Activated T-helper 2 cell treated with anti-CD3 and anti-CD28 coated beads, Interferon-gamma antibody, Interleukin-2, Interleukin-4, amounts not matched to agents 10 μg/mL and 5 μg/mL and 100 μg/mL, durations not matched to agents 14 hours and 24 hours and 36 hours (primary cell): ENCODE data around the gene ACOT13. TPM values are rescaled to one million over a fixed set of nuclear protein-coding genes. Genes with fewer than 3 reads are reported as not detected.
"Not testable (repeated sequence)": the region's sequence is repeated elsewhere in the genome, so short reads cannot be mapped to it uniquely, and the experiment has no call there.

Experiments used
- DNase-seq: peaks from one replicate; pipeline ENCODE4 v3.0.0; 2021; ENCODE audit warnings: low spot score
- H3K27ac Mint-ChIP-seq: one replicate; pipeline ENCODE4 v1.8.0; 2021; ENCODE audit warnings: mixed read lengths
- H3K27me3 Mint-ChIP-seq: one replicate; pipeline ENCODE4 v1.8.0; 2021; ENCODE audit warnings: low read depth, mixed read lengths
- H3K36me3 Mint-ChIP-seq: one replicate; pipeline ENCODE4 v1.8.0; 2021; ENCODE audit warnings: low read depth, mixed read lengths
- H3K4me1 Mint-ChIP-seq: one replicate; pipeline ENCODE4 v1.8.0; 2021; ENCODE audit warnings: low read depth, mixed read lengths
- H3K4me3 Mint-ChIP-seq: one replicate; pipeline ENCODE4 v1.8.0; 2021; ENCODE audit warnings: low read depth, mild to moderate bottlenecking, moderate library complexity, mixed read lengths
- H3K9me3 Mint-ChIP-seq: one replicate; pipeline ENCODE4 v1.8.0; 2021; ENCODE audit warnings: mixed read lengths
- intact Hi-C: fragments of 100-400 bp; cut with micrococcal nuclease; formaldehyde crosslinking; loops from one replicate; pipeline ENCODE4 v1.15.1; 2023
- total RNA-seq: library from RNA; stranded (reverse); gene quantifications from 2 replicates; pipeline ENCODE4 v1.2.3, GENCODE V29; 2022

ACOT13 gene
- total RNA-seq: 30.2 and 36.6 TPM in 2 replicates

- peak within 1 kb of the TSS; percentile 100 for H3K27ac Mint-ChIP-seq
- peak; percentile 96 for DNase-seq
- H3K9me3 Mint-ChIP-seq: peaks cover 28% of the 10 kb centered on the region
- H3K4me3 Mint-ChIP-seq: peak within 1 kb of the TSS; percentile 97
- peaks cover 62% of the 10 kb centered on the region for H3K36me3 Mint-ChIP-seq
- H3K4me1 Mint-ChIP-seq: peaks cover 36% of the 10 kb centered on the region
- H3K27me3 Mint-ChIP-seq: no peaks in the 10 kb centered on the region
- intact Hi-C loops: loop anchor here (1.0 to 10.0 kb wide), 6 partner anchors 20 to 172 kb away; partner anchors contain the start of genes ALDH5A1, GMNN and KIAA0319
Observed at GRCh38 chr6:24666641-24667377, at the start of gene ACOT13, which contains the start of gene TDP2. ACOT13 (plus strand) TSS chr6:24667077; CDS start chr6:24667264, 187 bp downstream. TDP2 (minus strand) TSS chr6:24666899; CDS start chr6:24666862, 37 bp downstream.

DNA sequence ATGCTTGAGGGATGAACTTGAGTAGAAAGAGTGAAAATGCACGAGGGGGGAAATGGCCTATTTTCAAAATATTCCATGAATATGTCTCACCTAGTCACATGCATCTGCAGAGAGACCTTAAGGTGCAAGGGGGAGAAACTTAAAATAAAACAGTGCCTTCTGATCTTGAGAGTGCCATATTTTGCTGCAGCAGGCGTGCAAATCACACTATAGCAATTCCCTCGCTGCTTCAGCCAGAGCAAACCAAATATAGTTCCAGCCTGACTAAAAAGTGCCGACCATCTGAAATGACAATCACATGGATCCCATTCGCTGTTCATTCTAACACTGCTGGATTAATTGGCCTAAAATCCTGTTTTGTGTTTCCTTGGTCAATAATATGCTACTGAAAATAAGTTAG lies 47.2 kb upstream of the ACOT13 start:
- no peak overlapping the region for H3K27ac Mint-ChIP-seq
- no peaks in the 10 kb centered on the region for H3K9me3 Mint-ChIP-seq
- no peak for DNase-seq
- peaks cover 9% of the 10 kb centered on the region for H3K27me3 Mint-ChIP-seq
- intact Hi-C loops: no loop called here
- H3K36me3 Mint-ChIP-seq: no peaks in the 10 kb centered on the region
- H3K4me3 Mint-ChIP-seq: no peak overlapping the region
- no peaks in the 10 kb centered on the region for H3K4me1 Mint-ChIP-seq

GRCh38 chr6:24620637-24621036 lies 46.2 kb upstream of the ACOT13 start:
- intact Hi-C loops: no loop called here
- H3K36me3 Mint-ChIP-seq: no peaks in the 10 kb centered on the region
- H3K4me3 Mint-ChIP-seq: no peak overlapping the region
- H3K4me1 Mint-ChIP-seq: no peaks in the 10 kb centered on the region
- H3K9me3 Mint-ChIP-seq: no peaks in the 10 kb centered on the region
- DNase-seq: no peak
- peaks cover 8% of the 10 kb centered on the region for H3K27me3 Mint-ChIP-seq
- no peak overlapping the region for H3K27ac Mint-ChIP-seq

DNA sequence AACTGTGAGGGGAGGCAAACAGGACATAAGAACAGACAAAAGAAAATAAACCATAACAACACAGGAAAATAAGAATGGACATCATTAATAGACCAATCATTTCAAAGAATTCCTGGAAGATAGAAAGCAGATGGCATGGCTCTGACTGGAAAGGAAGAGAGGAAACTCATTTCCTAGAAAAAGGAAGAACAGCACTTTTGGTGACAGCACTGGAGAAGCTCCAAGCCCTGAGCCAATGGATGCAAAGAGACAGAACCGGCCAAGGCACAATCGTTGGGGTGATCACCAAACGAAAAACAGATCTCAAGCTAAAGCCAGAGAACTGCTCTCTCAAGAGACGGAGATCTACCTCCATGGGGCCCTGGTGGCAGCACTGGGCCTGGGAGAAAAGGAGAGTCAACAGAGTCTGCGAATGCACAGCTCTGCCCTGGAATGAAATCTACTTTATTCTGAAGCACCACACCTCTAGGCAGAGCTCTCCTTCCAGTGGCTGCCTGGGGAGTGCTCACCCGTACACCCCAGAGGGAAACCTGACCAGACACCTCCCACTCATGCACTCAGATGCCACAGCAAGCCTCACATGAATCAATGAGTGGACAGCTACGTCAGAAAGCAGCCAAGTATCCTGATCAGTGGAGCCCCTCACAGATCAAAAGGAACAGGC lies 45.1 kb upstream of the ACOT13 start:
- intact Hi-C loops: no loop called here
- Mint-ChIP-seq H3K4me3 (no peak overlapping the region), H3K9me3 (no peaks in the 10 kb centered on the region), H3K4me1 (no peaks in the 10 kb centered on the region), H3K36me3 (no peaks in the 10 kb centered on the region), H3K27me3 (peaks cover 11% of the 10 kb centered on the region), H3K27ac (no peak overlapping the region)
- no peak for DNase-seq

DNA sequence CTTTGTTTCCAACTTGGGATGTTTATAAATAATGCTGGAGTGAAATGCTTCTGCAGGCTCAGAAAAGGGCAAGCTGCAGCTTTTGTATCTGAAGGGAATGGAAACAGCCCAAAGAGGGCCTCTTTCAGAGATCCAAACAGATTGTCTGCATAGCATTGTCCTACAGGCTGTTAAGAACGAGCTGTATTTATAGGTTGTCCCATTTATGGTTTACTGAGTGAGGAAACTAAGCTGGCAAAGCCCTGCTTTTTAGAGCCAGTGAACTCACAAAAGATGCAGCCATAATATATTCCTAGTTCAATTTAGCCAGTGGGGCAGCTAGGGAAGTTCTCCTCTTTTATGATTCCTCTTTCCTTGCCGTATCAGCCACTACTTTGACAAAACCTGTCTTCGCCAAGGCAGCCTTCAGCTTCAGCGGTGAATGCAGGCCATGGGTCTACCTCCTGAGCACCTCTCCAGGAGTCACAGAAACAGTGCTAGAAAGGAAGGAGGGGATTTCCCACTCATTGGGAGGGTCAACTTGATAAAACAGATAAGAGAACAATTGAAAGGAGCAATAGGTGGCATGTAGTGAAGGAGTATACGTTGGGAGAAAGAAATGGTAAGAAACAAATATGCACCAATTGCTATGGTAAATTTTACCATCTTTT lies 35.9 kb upstream of the ACOT13 start:
- intact Hi-C loops: no loop called here
- Mint-ChIP-seq H3K4me1 (no peaks in the 10 kb centered on the region), H3K4me3 (no peak overlapping the region), H3K27me3 (peaks cover 40% of the 10 kb centered on the region), H3K9me3 (no peaks in the 10 kb centered on the region), H3K36me3 (no peaks in the 10 kb centered on the region), H3K27ac (no peak overlapping the region)
- DNase-seq: no peak

DNA sequence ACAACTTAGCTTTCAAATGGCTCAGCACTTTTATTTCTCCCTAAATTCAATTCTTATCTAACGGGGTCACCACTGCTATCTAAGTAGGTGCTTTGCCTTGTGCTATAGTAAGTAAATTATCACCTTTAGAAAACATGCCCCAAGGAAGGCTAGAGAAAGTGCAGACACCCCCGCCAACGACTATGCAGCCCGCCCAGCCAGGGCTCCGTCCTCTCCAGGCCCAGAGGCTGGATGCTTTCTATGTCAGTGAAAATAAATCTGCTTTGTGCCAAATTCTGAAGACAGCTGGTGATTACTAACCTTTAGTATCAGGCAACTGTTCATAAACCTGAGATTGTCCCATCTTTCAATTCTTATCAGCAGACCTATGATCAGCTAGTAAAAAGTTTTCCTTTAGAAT lies 35.2 kb upstream of the ACOT13 start:
- Mint-ChIP-seq H3K9me3 (no peaks in the 10 kb centered on the region), H3K4me3 (no peak overlapping the region), H3K36me3 (no peaks in the 10 kb centered on the region), H3K27ac (no peak overlapping the region), H3K27me3 (peaks cover 43% of the 10 kb centered on the region), H3K4me1 (no peaks in the 10 kb centered on the region)
- DNase-seq: no peak
- intact Hi-C loops: no loop called here

GRCh38 chr6:24632573-24632972 lies 34.3 kb upstream of the ACOT13 start:
- intact Hi-C loops: no loop called here
- no peaks in the 10 kb centered on the region for H3K4me1 Mint-ChIP-seq
- H3K27me3 Mint-ChIP-seq: peaks cover 39% of the 10 kb centered on the region
- no peak overlapping the region for H3K4me3 Mint-ChIP-seq
- no peak for DNase-seq
- no peaks in the 10 kb centered on the region for H3K9me3 Mint-ChIP-seq
- H3K36me3 Mint-ChIP-seq: no peaks in the 10 kb centered on the region
- no peak overlapping the region for H3K27ac Mint-ChIP-seq

GRCh38 chr6:24636681-24637080 lies 30.2 kb upstream of the ACOT13 start:
- Mint-ChIP-seq H3K27ac (no peak overlapping the region), H3K4me1 (no peaks in the 10 kb centered on the region), H3K36me3 (no peaks in the 10 kb centered on the region), H3K4me3 (no peak overlapping the region), H3K27me3 (peaks cover 52% of the 10 kb centered on the region), H3K9me3 (peaks cover 4% of the 10 kb centered on the region)
- intact Hi-C loops: no loop called here
- no peak for DNase-seq

- intact Hi-C loops: no loop called here
- Mint-ChIP-seq H3K9me3 (peaks cover 4% of the 10 kb centered on the region), H3K27ac (no peak overlapping the region), H3K27me3 (peaks cover 48% of the 10 kb centered on the region), H3K4me3 (no peak overlapping the region), H3K4me1 (peaks cover 4% of the 10 kb centered on the region), H3K36me3 (no peaks in the 10 kb centered on the region)
- DNase-seq: no peak
Observed at GRCh38 chr6:24640166-24640565, 26.7 kb upstream of the ACOT13 start.

- peaks cover 49% of the 10 kb centered on the region for H3K27me3 Mint-ChIP-seq
- H3K9me3 Mint-ChIP-seq, H3K36me3 Mint-ChIP-seq, DNase-seq, H3K4me1 Mint-ChIP-seq, H3K4me3 Mint-ChIP-seq, intact Hi-C loops, H3K27ac Mint-ChIP-seq: not testable (repeated sequence)
Observed at GRCh38 chr6:24640631-24641030, 26.2 kb upstream of the ACOT13 start.

DNA sequence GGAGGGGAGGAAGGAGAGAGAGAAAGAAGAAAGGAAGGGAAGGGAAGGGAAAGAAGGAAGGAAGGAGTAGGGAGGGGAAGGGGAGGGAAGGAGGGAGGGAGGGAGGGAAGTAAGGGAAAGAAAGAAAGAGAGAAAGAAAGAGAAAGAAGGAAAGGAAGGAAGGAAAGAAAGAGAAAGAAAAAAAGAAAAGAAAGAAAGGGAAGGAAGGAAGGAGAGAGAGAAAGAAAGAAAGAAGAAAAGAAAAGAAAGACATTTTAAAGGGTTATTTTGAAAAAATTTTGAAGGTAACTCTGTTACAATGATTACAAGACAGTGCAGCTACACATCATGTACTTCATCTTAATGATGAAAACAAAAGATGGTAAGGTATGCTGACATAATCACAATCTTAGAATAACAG lies 24.8 kb upstream of the ACOT13 start:
- DNase-seq: no peak
- Mint-ChIP-seq H3K9me3 (peaks cover 4% of the 10 kb centered on the region), H3K27me3 (peaks cover 43% of the 10 kb centered on the region), H3K4me3 (no peak overlapping the region), H3K36me3 (no peaks in the 10 kb centered on the region), H3K27ac (no peak overlapping the region), H3K4me1 (peaks cover 17% of the 10 kb centered on the region)
- intact Hi-C loops: no loop called here

DNA sequence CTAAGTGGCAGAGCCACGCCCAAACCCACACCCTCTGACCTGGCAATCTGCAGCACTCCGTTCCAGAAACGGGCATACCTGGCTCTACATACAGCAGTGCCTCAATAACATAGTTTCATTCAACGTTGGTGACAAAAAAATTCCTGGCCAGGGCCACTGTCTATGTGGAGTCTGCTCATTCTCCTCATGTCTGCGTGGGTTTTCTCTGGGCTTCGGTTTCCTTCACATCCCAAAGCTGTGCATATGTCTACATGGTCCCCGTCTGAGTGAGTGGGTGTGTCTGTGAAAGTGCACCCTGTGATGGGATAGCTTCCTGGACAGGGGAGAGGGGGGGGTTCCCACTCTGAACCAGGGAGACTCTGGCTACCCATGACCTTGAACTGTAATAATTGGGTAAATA lies 23.0 kb upstream of the ACOT13 start:
- H3K27ac Mint-ChIP-seq: no peak overlapping the region
- no peak overlapping the region for H3K4me3 Mint-ChIP-seq
- H3K4me1 Mint-ChIP-seq: peaks cover 17% of the 10 kb centered on the region
- H3K36me3 Mint-ChIP-seq: peaks cover 2% of the 10 kb centered on the region
- peaks cover 3% of the 10 kb centered on the region for H3K9me3 Mint-ChIP-seq
- intact Hi-C loops: no loop called here
- H3K27me3 Mint-ChIP-seq: peaks cover 40% of the 10 kb centered on the region
- no peak for DNase-seq

DNA sequence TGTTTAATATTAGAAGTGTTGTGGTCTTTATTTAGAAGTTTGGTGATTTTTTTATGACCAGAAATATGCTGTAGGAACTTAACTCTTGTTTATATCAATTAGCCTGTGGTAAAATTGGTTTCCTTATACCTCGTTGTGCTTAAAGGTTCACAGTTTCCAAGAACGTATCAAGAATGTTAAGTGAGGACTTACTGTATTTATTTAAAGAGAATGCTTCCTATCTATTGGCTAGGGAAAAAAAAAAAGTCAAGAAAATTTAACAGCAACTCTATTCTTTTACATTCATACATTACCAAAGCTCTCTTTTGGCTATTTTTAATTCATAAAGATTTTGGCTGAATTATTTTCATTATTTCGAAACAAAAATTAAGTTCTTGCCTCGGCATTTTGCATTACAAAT lies 22.5 kb upstream of the ACOT13 start:
- H3K4me3 Mint-ChIP-seq: no peak overlapping the region

More for the DNA sequence above, 22.5 kb upstream of the ACOT13 start:
- peaks cover 17% of the 10 kb centered on the region for H3K4me1 Mint-ChIP-seq
- H3K27me3 Mint-ChIP-seq: peaks cover 38% of the 10 kb centered on the region
- H3K27ac Mint-ChIP-seq: no peak overlapping the region
- DNase-seq: no peak
- peaks cover 2% of the 10 kb centered on the region for H3K36me3 Mint-ChIP-seq
- intact Hi-C loops: no loop called here
- H3K9me3 Mint-ChIP-seq: no peaks in the 10 kb centered on the region
